GM10266 (cell line): Measurements from ENCODE around the gene ACKR2.
A peak's percentile ranks its signal among the peaks of the same experiment; 100 is the strongest.

ENCODE experiments used
- DNase-seq: peaks from one replicate; pipeline ENCODE4 v3.0.0; 2012; ENCODE audit errors: extremely low spot score
- CTCF ChIP-seq: IDR thresholded peaks from 2 replicates; pipeline ENCODE4 v1.5.1; 2012; ENCODE audit warnings: mild to moderate bottlenecking, low read depth; ENCODE audit not compliant: control insufficient read depth, insufficient read depth; ENCODE audit errors: missing control alignments

The ACKR2 gene

GRCh38 chr3:42846685-42847522, 37.7 kb downstream of the ACKR2 start:
- DNase-seq, result peak; percentile 44
- TF ChIP-seq CTCF, result no peak

- TF ChIP-seq CTCF, result no peak
- DNase-seq, result no peak
These were observed 38.5 kb downstream of the ACKR2 start for GRCh38 chr3:42847731-42848130.

GRCh38 chr3:42849017-42849416, 39.8 kb downstream of the ACKR2 start:
- no peak for TF ChIP-seq CTCF
- DNase-seq, result no peak

DNA sequence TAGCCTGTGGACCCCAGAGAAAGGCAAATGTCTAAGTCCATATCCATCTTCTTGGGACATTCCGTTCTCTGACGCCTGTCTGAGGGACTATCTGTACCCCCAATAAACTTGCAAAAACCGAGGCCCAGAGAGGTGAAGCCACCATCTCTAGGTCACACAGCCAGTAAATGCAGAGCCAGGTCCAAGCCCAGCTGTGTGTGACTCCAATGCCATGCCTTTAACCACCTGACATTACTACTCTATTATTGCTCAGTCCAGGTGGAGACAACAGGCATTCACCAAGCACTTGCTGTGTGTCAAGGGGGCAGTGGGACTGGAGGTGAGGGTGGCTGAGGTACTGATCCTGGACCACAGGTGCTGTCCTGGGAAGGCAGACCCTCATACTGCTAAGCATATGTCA, 41.0 kb downstream of the ACKR2 start:
- no peak for TF ChIP-seq CTCF
- DNase-seq, result no peak

DNA sequence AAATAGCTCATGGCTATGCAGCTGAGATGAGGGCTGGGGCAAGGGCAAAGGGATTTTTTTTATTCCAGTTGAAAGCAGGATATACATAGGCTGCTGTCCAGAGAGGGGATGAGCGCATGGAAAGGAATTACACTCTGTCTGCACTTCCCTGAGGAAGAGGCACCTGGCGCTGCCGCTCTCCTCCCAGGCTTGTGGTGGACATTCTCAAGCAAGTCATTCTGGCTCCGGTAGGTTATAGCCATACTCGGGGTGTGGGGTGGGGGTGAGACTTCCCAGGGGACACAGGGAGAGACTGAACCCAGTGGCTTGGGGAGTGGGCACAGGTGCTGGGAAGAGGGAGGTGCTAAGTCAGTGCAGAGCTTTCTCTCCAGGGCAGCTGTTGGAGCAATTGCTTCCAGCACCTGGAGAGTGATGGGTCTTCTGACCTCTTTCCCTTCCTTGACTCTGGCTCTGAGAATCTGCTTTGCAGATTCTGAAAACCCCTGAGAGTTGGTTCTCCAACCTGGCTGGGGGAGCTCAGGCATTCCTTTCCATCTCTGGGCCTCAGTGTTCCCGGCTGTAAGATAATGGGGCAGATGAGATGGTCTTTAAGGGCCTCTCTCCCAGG, 42.1 kb downstream of the ACKR2 start:
- no peak for DNase-seq
- no peak for TF ChIP-seq CTCF

DNA sequence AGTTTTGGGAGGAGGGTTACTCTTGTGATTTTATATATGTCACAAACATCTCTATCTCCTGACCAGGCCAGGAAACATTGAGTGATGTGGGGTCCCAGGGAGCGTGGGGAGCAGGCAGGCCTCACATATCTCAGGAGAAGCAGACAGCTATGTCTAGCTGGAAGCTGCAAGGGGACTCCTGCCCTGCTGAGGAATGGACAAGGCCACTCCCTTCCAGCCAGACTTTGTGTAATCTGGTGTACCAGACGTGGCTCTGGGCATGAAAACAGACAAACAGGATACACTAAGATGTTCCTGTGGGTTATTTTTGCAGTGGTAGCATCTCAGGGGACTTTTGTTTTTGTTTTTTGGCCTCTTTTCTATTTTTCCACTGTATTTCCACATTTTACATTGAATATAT, 43.2 kb downstream of the ACKR2 start:
- no peak for DNase-seq

More for the DNA sequence above, 43.2 kb downstream of the ACKR2 start:
- no peak for TF ChIP-seq CTCF
